Fibroblast of pulmonary artery (primary cell): ENCODE results near the gene DST.

Experiments
- DNase-seq: peaks from one replicate; pipeline ENCODE4 v3.0.0-alpha.2; 2010; ENCODE audit warnings: low read depth
- H3K4me3 ChIP-seq: replicated peaks from 2 replicates; pipeline ENCODE4 v1.5.1; 2011; ENCODE audit warnings: low read depth, mild to moderate bottlenecking, control low read depth, low read length, moderate library complexity
- TF ChIP-seq, protein P1 (sequence below): IDR thresholded peaks from 2 replicates; pipeline ENCODE4 v1.5.1; 2011; ENCODE audit warnings: mild to moderate bottlenecking, control low read depth, low read length, inconsistent platforms; ENCODE audit errors: missing control alignments

DST gene

DNA sequence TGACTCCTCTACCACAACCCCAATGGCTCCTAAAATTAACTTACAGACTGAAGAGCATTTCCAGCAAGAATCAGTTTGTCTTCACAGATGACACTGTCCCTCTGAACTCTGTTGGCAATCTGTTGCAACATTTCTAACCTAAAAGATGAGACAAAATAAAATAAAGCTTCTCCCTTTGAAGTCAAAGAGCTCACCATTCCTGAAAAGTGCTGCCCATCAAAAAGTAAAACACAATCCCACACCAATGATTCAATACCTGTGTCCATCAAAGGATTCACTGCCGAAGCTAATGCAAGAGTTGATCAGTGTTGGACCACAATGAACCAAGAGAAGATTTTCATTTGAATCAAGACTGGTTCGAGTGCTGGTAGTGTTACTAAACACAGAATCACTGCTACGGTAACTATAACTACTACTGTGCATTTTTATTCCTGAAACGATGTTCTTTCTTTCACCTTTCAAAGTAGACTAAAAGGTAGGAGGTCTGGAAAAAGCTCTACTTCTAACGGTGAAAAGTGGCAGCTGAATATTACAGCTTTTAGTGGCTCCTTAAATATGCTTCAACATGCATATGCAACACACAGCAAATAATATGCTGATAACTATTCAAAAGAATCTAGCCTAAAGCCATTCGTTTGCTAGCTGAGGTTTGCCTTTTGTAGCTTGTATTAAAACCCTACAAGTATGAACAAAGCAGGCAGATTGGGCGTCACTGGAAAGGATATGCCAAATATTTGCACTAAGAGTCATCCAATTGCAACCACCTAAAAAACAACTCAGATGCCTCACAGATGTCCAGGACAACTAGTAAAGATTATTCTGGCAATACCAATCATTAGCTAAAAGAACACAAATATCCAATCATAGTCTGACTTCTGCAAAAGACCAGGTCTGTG, at the start of gene DST:
TSS of gene DST (minus strand) at position 524 of the 896 bp plus-strand sequence.
- DNase-seq = peak; percentile 94
- TF ChIP-seq, protein P1, sequence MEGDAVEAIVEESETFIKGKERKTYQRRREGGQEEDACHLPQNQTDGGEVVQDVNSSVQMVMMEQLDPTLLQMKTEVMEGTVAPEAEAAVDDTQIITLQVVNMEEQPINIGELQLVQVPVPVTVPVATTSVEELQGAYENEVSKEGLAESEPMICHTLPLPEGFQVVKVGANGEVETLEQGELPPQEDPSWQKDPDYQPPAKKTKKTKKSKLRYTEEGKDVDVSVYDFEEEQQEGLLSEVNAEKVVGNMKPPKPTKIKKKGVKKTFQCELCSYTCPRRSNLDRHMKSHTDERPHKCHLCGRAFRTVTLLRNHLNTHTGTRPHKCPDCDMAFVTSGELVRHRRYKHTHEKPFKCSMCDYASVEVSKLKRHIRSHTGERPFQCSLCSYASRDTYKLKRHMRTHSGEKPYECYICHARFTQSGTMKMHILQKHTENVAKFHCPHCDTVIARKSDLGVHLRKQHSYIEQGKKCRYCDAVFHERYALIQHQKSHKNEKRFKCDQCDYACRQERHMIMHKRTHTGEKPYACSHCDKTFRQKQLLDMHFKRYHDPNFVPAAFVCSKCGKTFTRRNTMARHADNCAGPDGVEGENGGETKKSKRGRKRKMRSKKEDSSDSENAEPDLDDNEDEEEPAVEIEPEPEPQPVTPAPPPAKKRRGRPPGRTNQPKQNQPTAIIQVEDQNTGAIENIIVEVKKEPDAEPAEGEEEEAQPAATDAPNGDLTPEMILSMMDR = no peak
- no peak within 1 kb of the TSS for H3K4me3 ChIP-seq

DNA sequence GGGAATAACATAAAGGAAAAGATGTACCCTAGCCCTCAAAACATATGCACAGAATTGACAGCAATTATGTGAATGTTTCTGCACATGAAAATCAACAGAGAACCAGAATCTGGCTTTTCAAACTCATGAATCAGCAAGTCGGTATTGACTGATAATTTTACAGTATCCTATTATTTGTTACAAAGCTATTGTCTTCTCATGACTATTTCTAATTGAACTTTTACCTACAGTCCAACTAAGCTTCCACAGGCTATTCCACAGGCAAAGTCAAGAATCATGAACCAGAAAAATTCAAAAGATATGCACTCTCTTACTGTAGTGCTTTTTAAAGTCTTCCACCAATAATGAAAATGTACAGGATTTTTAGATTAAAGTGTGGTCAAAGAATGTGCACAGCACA, 49.1 kb upstream of the DST start:
- DNase-seq = no peak
- H3K4me3 ChIP-seq = peak overlapping the region; percentile 65
- TF ChIP-seq, protein P1 = no peak

- no peak for DNase-seq
- H3K4me3 ChIP-seq = peak overlapping the region; percentile 65
- TF ChIP-seq, protein P1 = no peak
Observed at GRCh38 chr6:56691286-56691595, 48.6 kb upstream of the DST start.

DNA sequence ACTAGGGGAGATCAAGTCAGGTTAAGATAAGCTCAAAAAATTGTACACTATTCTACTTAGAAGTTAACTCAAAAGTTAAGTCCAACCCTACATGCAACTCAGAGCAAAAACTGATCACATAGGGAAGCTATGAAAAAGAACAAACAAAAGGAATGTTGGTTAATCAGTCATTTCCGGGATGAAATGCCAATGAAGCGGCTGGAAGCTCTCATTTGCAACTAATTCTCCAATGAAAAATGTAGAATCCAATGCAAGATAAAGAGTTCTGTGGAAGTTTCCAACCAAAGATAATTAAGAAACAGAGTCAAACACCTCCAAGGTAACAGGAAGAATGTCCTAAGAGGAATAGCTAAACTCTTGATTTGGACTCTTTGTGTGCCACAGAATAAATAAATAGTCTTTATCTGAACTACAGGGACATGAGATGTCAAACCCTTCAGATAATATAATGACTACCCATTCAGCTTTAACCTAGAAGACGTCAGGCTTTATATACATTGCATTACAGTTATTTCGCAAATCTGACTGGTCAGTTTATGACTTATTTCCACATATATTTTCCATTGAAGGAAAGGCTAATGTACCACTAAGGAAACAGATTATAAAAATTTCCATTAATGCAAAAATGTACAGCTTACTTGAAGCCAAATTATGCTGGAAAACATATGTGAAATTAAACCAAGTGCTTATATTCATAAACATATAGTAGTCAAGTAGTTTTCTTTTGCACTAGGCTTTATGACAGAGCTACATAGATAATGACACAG, 48.0 kb upstream of the DST start:
- peak; percentile 88 for DNase-seq
- TF ChIP-seq, protein P1 = no peak
- H3K4me3 ChIP-seq = peak overlapping the region; percentile 65

DNA sequence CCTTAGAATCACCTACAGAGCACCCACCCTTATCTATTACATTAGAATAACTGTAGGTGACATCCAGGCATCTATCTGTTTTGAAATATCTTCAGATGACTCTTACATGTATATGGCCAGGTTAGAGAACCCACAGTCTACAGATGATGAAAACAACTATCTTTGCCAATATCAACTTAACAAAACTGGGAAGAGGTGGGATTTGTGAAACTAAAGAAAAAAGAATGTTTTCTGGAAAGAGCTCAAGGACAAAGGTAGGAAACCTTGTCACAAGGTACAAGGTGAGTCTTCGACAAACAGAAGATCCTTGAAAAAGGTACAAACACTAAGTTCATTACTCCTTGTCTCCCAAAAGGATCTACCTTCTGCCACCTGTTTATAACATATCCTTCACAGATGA, 47.0 kb upstream of the DST start:
- TF ChIP-seq, protein P1 = no peak
- peak overlapping the region; percentile 65 for H3K4me3 ChIP-seq
- DNase-seq = no peak

GRCh38 chr6:56689114-56689513, 46.4 kb upstream of the DST start:
- TF ChIP-seq, protein P1 = no peak
- peak overlapping the region; percentile 2 for H3K4me3 ChIP-seq

More at GRCh38 chr6:56689114-56689513, 46.4 kb upstream of the DST start:
- DNase-seq = no peak
